ENCODE data around the gene DYNLT2B.

The DYNLT2B gene

DNA sequence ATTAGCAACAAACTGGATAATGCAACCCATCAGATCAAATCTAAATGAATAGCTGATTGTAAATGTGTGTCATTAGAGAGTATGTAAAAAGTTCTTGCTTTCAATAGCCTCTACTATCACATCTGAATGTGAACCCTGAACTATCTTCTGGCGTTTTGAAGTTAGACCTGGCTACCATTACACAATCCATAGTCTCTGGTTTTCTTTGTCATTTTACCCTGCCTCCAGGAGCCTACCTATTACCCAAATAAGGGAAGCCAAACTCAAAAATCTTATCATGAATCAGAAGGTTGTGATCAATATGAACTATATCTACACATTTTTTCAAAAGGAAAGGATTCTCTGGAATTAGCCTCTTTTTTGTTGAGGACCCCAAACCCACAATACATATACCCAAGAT lies 62.3 kb downstream of the DYNLT2B start:
- TF ChIP-seq, protein P1, sequence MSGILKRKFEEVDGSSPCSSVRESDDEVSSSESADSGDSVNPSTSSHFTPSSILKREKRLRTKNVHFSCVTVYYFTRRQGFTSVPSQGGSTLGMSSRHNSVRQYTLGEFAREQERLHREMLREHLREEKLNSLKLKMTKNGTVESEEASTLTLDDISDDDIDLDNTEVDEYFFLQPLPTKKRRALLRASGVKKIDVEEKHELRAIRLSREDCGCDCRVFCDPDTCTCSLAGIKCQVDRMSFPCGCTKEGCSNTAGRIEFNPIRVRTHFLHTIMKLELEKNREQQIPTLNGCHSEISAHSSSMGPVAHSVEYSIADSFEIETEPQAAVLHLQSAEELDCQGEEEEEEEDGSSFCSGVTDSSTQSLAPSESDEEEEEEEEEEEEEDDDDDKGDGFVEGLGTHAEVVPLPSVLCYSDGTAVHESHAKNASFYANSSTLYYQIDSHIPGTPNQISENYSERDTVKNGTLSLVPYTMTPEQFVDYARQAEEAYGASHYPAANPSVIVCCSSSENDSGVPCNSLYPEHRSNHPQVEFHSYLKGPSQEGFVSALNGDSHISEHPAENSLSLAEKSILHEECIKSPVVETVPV (CRISPR knock-in tag; IDR thresholded peaks at IDR 0.05): no peak
- TF ChIP-seq ESRRG (CRISPR knock-in tag; IDR thresholded peaks at IDR 0.05) (no peak), ZFP3 (CRISPR knock-in tag; IDR thresholded peaks at IDR 0.05) (no peak), ARNTL (CRISPR knock-in tag; IDR thresholded peaks at IDR 0.05; ENCODE audit: borderline replicate concordance, low read depth) (no peak), RARB (CRISPR knock-in tag; IDR thresholded peaks at IDR 0.05) (no peak), GLIS3 (CRISPR knock-in tag; IDR thresholded peaks at IDR 0.05) (no peak), ZNF70 (CRISPR knock-in tag; IDR thresholded peaks at IDR 0.05) (no peak), CSDC2 (CRISPR knock-in tag; IDR thresholded peaks at IDR 0.05) (no peak), ZNF8 (CRISPR knock-in tag; IDR thresholded peaks at IDR 0.05) (no peak), ZFP30 (CRISPR knock-in tag; IDR thresholded peaks at IDR 0.05) (no peak), SNAI2 (CRISPR knock-in tag; IDR thresholded peaks at IDR 0.05) (no peak), TCF4 (CRISPR knock-in tag; IDR thresholded peaks at IDR 0.05; ENCODE audit: borderline replicate concordance) (no peak), TOX (CRISPR knock-in tag; IDR thresholded peaks at IDR 0.05; ENCODE audit: borderline replicate concordance) (no peak)
- TF ChIP-seq, protein P2, sequence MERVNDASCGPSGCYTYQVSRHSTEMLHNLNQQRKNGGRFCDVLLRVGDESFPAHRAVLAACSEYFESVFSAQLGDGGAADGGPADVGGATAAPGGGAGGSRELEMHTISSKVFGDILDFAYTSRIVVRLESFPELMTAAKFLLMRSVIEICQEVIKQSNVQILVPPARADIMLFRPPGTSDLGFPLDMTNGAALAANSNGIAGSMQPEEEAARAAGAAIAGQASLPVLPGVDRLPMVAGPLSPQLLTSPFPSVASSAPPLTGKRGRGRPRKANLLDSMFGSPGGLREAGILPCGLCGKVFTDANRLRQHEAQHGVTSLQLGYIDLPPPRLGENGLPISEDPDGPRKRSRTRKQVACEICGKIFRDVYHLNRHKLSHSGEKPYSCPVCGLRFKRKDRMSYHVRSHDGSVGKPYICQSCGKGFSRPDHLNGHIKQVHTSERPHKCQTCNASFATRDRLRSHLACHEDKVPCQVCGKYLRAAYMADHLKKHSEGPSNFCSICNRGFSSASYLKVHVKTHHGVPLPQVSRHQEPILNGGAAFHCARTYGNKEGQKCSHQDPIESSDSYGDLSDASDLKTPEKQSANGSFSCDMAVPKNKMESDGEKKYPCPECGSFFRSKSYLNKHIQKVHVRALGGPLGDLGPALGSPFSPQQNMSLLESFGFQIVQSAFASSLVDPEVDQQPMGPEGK (CRISPR knock-in tag; IDR thresholded peaks at IDR 0.05; ENCODE audit: borderline replicate concordance): no peak
- TF ChIP-seq, protein P3, sequence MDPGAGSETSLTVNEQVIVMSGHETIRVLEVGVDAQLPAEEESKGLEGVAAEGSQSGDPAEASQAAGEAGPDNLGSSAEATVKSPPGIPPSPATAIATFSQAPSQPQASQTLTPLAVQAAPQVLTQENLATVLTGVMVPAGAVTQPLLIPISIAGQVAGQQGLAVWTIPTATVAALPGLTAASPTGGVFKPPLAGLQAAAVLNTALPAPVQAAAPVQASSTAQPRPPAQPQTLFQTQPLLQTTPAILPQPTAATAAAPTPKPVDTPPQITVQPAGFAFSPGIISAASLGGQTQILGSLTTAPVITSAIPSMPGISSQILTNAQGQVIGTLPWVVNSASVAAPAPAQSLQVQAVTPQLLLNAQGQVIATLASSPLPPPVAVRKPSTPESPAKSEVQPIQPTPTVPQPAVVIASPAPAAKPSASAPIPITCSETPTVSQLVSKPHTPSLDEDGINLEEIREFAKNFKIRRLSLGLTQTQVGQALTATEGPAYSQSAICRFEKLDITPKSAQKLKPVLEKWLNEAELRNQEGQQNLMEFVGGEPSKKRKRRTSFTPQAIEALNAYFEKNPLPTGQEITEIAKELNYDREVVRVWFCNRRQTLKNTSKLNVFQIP (CRISPR knock-in tag; IDR thresholded peaks at IDR 0.05; ENCODE audit: borderline replicate concordance, low read depth): no peak
- no peak for ATAC-seq

DNA sequence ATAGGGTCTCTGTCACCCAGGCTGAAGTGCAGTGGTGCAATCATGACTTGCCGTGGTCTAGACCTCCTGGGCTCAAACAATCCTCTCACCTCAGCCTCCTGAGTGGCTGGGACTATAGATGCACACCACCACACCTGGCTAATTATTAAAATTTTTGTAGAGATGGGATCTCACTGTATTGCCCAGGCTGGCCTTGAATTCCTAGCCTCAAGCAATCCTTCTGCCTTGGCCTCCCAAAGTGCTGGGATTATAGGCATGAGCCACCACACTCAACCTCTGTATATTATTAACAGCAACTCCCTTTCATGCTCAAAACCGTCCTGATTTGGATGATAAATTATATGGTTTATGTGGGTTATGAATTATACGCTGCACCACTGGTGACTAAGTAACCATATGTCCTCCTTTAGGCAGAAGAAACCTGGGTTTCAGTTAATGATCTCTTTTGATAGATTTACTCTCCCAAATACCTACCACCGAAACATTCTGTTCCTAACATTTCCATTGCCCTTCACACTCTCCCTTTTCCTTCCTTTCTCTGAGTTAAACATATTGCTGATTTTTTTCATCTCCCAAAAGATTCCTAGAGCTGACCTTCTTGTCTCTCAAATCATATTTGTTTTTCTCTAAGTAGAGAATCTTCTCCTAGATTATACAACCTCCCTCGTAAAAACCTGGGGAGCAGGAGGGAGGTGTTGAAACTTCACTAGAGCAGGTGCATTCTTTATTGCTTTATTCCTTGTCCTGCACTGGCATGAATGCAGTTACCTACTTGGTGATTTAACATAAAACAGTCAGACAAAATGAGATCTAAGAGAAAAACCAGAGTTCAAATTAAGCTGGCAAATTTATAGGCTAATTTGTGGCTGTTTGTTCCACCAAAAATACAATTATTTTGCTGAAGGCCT lies 63.4 kb downstream of the DYNLT2B start:
- ATAC-seq: no peak
- TF ChIP-seq, protein P1 (CRISPR knock-in tag; IDR thresholded peaks at IDR 0.05): no peak
- TF ChIP-seq PPARA (CRISPR knock-in tag; IDR thresholded peaks at IDR 0.05; ENCODE audit: borderline replicate concordance): no peak
- no peak for TF ChIP-seq RARB (CRISPR knock-in tag; IDR thresholded peaks at IDR 0.05)

DNA sequence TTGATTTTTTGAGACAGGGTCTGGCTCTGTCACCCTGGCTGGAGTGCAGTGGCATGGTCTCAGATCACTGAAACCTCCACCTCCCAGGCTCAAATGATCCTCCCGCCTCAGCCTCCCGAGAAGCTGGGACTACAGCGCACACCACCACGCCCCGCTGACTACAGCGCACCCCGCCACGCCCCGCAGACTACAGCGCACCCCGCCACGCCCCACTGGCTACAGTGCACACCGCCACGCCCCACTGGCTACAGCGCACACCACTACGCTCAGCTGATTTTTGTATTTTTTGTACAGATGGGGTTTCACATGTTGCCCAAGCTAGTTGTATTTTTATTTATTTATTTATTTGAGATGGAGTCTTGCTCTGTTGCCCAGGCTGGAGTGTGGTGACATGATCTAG lies 66.1 kb downstream of the DYNLT2B start:
- no peak for ATAC-seq
- no peak for TF ChIP-seq TCF4 (CRISPR knock-in tag; IDR thresholded peaks at IDR 0.05; ENCODE audit: borderline replicate concordance)
- TF ChIP-seq ISL1 (CRISPR knock-in tag; IDR thresholded peaks at IDR 0.05): no peak
- TF ChIP-seq ZNF565 (CRISPR knock-in tag; conservative IDR thresholded peaks at IDR 0.05; ENCODE audit: low read depth): no peak
- no peak for TF ChIP-seq ZC3H10 (CRISPR knock-in tag; IDR thresholded peaks at IDR 0.05)
- TF ChIP-seq SNAI2 (CRISPR knock-in tag; IDR thresholded peaks at IDR 0.05): no peak
- TF ChIP-seq ESRRG (CRISPR knock-in tag; IDR thresholded peaks at IDR 0.05): no peak
- no peak for TF ChIP-seq PPARA (CRISPR knock-in tag; IDR thresholded peaks at IDR 0.05; ENCODE audit: borderline replicate concordance)
- TF ChIP-seq ZFP30 (CRISPR knock-in tag; IDR thresholded peaks at IDR 0.05): no peak
- no peak for TF ChIP-seq GLIS3 (CRISPR knock-in tag; IDR thresholded peaks at IDR 0.05)
- TF ChIP-seq TOX (CRISPR knock-in tag; IDR thresholded peaks at IDR 0.05; ENCODE audit: borderline replicate concordance): no peak
- TF ChIP-seq, protein P3 (CRISPR knock-in tag; IDR thresholded peaks at IDR 0.05; ENCODE audit: borderline replicate concordance, low read depth): no peak

All from SK-N-SH treated with all-trans-retinoic acid at 6 μM for 48 hours (cell line).